Measurements from ENCODE around the gene WDHD1. TPM values are rescaled to one million over a fixed set of nuclear protein-coding genes. Genes with fewer than 3 reads are reported as not detected.

Gene WDHD1
- total and polyA plus RNA-seq, 2 of the 8 experiments (the other 6 are each of a cell fraction or from before 2014, with no cell fraction given), result 17.8 to 87.9 TPM

DNA sequence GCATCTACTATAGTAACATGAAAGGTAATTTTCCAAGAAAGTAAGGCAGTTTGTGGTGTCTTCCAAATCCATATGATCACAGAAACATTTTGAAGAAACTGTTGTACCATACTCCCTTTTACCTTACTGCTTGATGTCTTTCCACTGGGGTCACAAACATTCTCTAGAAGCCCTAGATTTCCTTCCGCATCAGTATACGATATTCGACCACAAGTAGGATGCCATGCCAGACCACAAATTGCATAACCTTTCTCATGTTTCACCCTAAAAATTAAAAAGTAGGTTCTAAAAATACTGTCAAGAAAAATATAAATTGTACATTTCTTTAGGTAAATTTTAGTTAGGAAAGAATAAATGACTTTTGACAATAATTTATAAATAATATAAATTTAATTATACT lies 26.5 kb downstream of the WDHD1 start:
- no peak overlapping the region for H2BK120ac ChIP-seq (replicated peaks; ENCODE audit: low read depth, low read length)
- no peak overlapping the region for H4K5ac ChIP-seq (ENCODE audit: insufficient read length, low read depth, low read length)
- no peak overlapping the region for H2AFZ ChIP-seq (ENCODE audit: low read length)
- ChIA-PET CTCF (ENCODE audit: partially characterized antibody) (no interaction called here), POLR2A (ENCODE audit: partially characterized antibody) (interaction anchor here (3.8 kb wide), 1 partner anchor 16 kb away, joined by 11 read pairs; no protein-coding TSS in a partner anchor)
- no peak overlapping the region for H3K23ac ChIP-seq (ENCODE audit: insufficient read length)
- H2BK5ac ChIP-seq (ENCODE audit: low read depth, low read length), result no peak overlapping the region
- no peak overlapping the region for H2BK12ac ChIP-seq (ENCODE audit: low read depth, low read length)
- no peak overlapping the region for H3K14ac ChIP-seq (ENCODE audit: insufficient read length)
- no peak overlapping the region for H3K18ac ChIP-seq (ENCODE audit: extremely low read depth, low read length)
- no peak for DNase-seq (ENCODE audit: low read depth in 1 of 2, low spot score in 2 of 2)
- H3K9me3 ChIP-seq (ENCODE audit: insufficient read depth in 2 of 2, low read depth in 1 of 2, low read length in 1 of 2), result no peaks in the 10 kb centered on the region
- peaks cover 12 to 90% (median 48%) of the 10 kb centered on the region in 4 experiments; a peak in 7 of 8 replicates for H3K36me3 ChIP-seq (ENCODE audit: control insufficient read depth in 2 of 4, insufficient read depth in 4 of 4, low read length in 3 of 4)
- no peak overlapping the region for H3K56ac ChIP-seq (replicated peaks; ENCODE audit: insufficient read length, low read depth, low read length)
- no peak overlapping the region for H3K4ac ChIP-seq (replicated peaks; ENCODE audit: insufficient read length, low read depth, low read length)
- no peak overlapping the region for H2AK5ac ChIP-seq (ENCODE audit: low read depth, low read length)
- H3K4me1 ChIP-seq (replicated peaks in 1 of 4; ENCODE audit: control insufficient read depth in 3 of 4, insufficient read depth in 4 of 4, low read length in 3 of 4), result no peaks in the 10 kb centered on the region
- no peak overlapping the region for H3K27ac ChIP-seq (ENCODE audit: low read depth, low read length)
- no peaks in the 10 kb centered on the region for H3K79me2 ChIP-seq (ENCODE audit: control insufficient read depth in 1 of 2, insufficient read depth in 2 of 2, low read length in 2 of 2)
- no peak overlapping the region for H3K9ac ChIP-seq (replicated peaks in 1 of 4; ENCODE audit: extremely low read depth in 1 of 4, low read depth in 3 of 4, low read length in 3 of 4)
- no peak overlapping the region for H4K8ac ChIP-seq (ENCODE audit: extremely low read depth, insufficient read depth, low read length)
- H3K27me3 ChIP-seq (replicated peaks in 1 of 4; ENCODE audit: control insufficient read depth in 3 of 4, extremely low read depth in 1 of 4, insufficient read depth in 3 of 4, low read length in 3 of 4), result no peaks in the 10 kb centered on the region
- 94% methylated on average over 3 of the region's 3 CpGs; no CpG with 5 or more reads in 1 of the 2 experiments for WGBS, 2 experiments (ENCODE audit: extremely low coverage in 1 of 2, insufficient coverage in 1 of 2, insufficient read length in 1 of 2, insufficient replicate concordance in 2 of 2, low coverage in 1 of 2, low lambda C conversion rate in 2 of 2, missing lambda C conversion rate in 1 of 2)
- no peak for FAIRE-seq
- no peak overlapping the region for H2BK15ac ChIP-seq (ENCODE audit: low read length)
- no peak overlapping the region for H3K4me2 ChIP-seq (ENCODE audit: insufficient read depth in 1 of 2, low read depth in 2 of 2, low read length in 2 of 2)
- no peaks in the 10 kb centered on the region for H3K23me2 ChIP-seq (ENCODE audit: low read depth, low read length)
- H3K4me3 ChIP-seq (ENCODE audit: extremely low read depth in 1 of 4, insufficient read depth in 2 of 4, low read depth in 3 of 4, low read length in 4 of 4), result no peak overlapping the region
- no peaks in the 10 kb centered on the region for H4K20me1 ChIP-seq (replicated peaks in 1 of 2; ENCODE audit: control insufficient read depth in 1 of 2, insufficient read depth in 2 of 2, low read length in 2 of 2)
- H4K91ac ChIP-seq (replicated peaks; ENCODE audit: insufficient read length, low read length), result no peak overlapping the region
- no peak overlapping the region for H2BK20ac ChIP-seq (ENCODE audit: low read length)
- no peaks in the 10 kb centered on the region for H3K79me1 ChIP-seq (ENCODE audit: low read depth, low read length)
- TF ChIP-seq BRCA1 (IDR thresholded peaks at IDR 0.05; ENCODE audit: low read depth, low read length), result no peak
- TF ChIP-seq SP1 (IDR thresholded peaks at IDR 0.05; ENCODE audit: low read depth, low read length), result no peak
- no peak for TF ChIP-seq SP4 (IDR thresholded peaks at IDR 0.05; ENCODE audit: low read length)
- no peak for TF ChIP-seq HDAC2 (IDR thresholded peaks at IDR 0.05; ENCODE audit: borderline replicate concordance in 1 of 2, low read depth in 2 of 2, low read length in 2 of 2)
- TF ChIP-seq, protein P1, sequence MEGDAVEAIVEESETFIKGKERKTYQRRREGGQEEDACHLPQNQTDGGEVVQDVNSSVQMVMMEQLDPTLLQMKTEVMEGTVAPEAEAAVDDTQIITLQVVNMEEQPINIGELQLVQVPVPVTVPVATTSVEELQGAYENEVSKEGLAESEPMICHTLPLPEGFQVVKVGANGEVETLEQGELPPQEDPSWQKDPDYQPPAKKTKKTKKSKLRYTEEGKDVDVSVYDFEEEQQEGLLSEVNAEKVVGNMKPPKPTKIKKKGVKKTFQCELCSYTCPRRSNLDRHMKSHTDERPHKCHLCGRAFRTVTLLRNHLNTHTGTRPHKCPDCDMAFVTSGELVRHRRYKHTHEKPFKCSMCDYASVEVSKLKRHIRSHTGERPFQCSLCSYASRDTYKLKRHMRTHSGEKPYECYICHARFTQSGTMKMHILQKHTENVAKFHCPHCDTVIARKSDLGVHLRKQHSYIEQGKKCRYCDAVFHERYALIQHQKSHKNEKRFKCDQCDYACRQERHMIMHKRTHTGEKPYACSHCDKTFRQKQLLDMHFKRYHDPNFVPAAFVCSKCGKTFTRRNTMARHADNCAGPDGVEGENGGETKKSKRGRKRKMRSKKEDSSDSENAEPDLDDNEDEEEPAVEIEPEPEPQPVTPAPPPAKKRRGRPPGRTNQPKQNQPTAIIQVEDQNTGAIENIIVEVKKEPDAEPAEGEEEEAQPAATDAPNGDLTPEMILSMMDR (IDR thresholded peaks at IDR 0.05; ENCODE audit: control extremely low read depth in 1 of 3, insufficient read depth in 1 of 3, low read depth in 1 of 3, low read length in 3 of 3), result no peak
- TF ChIP-seq ASH2L (IDR thresholded peaks at IDR 0.05; ENCODE audit: low read length), result no peak
- TF ChIP-seq POLR2A (IDR thresholded peaks at IDR 0.05; ENCODE audit: control extremely low read depth in 1 of 2, low read depth in 2 of 2, low read length in 2 of 2), result no peak
- no peak for TF ChIP-seq NANOG (IDR thresholded peaks at IDR 0.05; ENCODE audit: insufficient read depth, low read depth, low read length, poor library complexity, severe bottlenecking)
- no peak for TF ChIP-seq CEBPB (IDR thresholded peaks at IDR 0.05; ENCODE audit: low read depth, low read length)
- no peak for TF ChIP-seq EP300 (IDR thresholded peaks at IDR 0.05; ENCODE audit: borderline replicate concordance in 1 of 2, low read depth in 2 of 2, low read length in 2 of 2)
- no peak for TF ChIP-seq TBP (IDR thresholded peaks at IDR 0.05; ENCODE audit: low read depth, low read length)
- no peak for TF ChIP-seq KDM1A (IDR thresholded peaks at IDR 0.05; ENCODE audit: borderline replicate concordance, low read length)
- TF ChIP-seq EGR1 (IDR thresholded peaks at IDR 0.05; ENCODE audit: borderline replicate concordance, low read depth, low read length), result no peak

Data from H1 (cell line).